GM23338 (cell line): ENCODE results near the gene LRRC3. TPM values are rescaled to one million over a fixed set of nuclear protein-coding genes. Genes with fewer than 3 reads are reported as not detected.

ENCODE experiments used
- ATAC-seq: fragments of 200-7000 bp; cut with Tn5 transposase; 3 replicates; pipeline ENCODE4 v1.9.1; 2020
- DNase-seq: peaks from one replicate; pipeline ENCODE4 v3.0.0-alpha.2; 2015; ENCODE audit warnings: low spot score
- H2AFZ ChIP-seq: fragments of 200-600 bp; sonication (generic); 2 replicates; pipeline ENCODE4 v1.8.0; 2016; ENCODE audit warnings: antibody characterized with exemption, mild to moderate bottlenecking, moderate library complexity
- H3F3A ChIP-seq: fragments of 200-600 bp; sonication (generic); replicated peaks from 2 replicates; pipeline ENCODE4 v1.8.0; 2017; ENCODE audit warnings: antibody characterized with exemption, mixed run types, low read depth
- H3K27ac ChIP-seq: fragments of 200-600 bp; sonication (generic); 2 replicates; pipeline ENCODE4 v1.6.1; 2016; ENCODE audit warnings: low read depth
- H3K27me3 ChIP-seq: fragments of 200-600 bp; sonication (generic); 2 replicates; pipeline ENCODE4 v1.8.0; 2016; ENCODE audit warnings: mild to moderate bottlenecking, mixed run types, moderate library complexity; ENCODE audit not compliant: insufficient read depth
- H3K36me3 ChIP-seq: fragments of 200-600 bp; sonication (generic); 2 replicates; pipeline ENCODE4 v1.8.0; 2016; ENCODE audit warnings: mild to moderate bottlenecking; ENCODE audit not compliant: insufficient read depth
- H3K4me1 ChIP-seq: fragments of 200-600 bp; sonication (generic); 2 replicates; pipeline ENCODE4 v1.8.0; 2016; ENCODE audit warnings: mild to moderate bottlenecking, moderate library complexity; ENCODE audit not compliant: insufficient read depth
- H3K4me2 ChIP-seq: fragments of 200-600 bp; sonication (generic); 2 replicates; pipeline ENCODE4 v1.7.1; 2017; ENCODE audit warnings: mixed run types
- H3K4me3 ChIP-seq: fragments of 200-600 bp; sonication (generic); 2 replicates; pipeline ENCODE4 v1.6.1; 2016; ENCODE audit warnings: mixed run types
- H3K79me2 ChIP-seq: fragments of 200-600 bp; sonication (generic); replicated peaks from 2 replicates; pipeline ENCODE4 v1.8.0; 2017; ENCODE audit warnings: mild to moderate bottlenecking; ENCODE audit not compliant: insufficient read depth
- H3K9me2 ChIP-seq: fragments of 200-600 bp; sonication (generic); 2 replicates; pipeline ENCODE4 v1.8.0; 2017; ENCODE audit not compliant: insufficient read depth
- H4K20me1 ChIP-seq: fragments of 200-600 bp; sonication (generic); replicated peaks from 2 replicates; pipeline ENCODE4 v1.8.0; 2017; ENCODE audit warnings: mild to moderate bottlenecking; ENCODE audit not compliant: insufficient read depth
- H3K27ac Mint-ChIP-seq: 2 replicates; pipeline ENCODE4 v1.8.0; 2020; ENCODE audit warnings: inconsistent platforms, mild to moderate bottlenecking, moderate library complexity, mixed read lengths
- H3K27me3 Mint-ChIP-seq: 3 replicates; pipeline ENCODE4 v1.8.0; 2022; ENCODE audit warnings: low read depth, mild to moderate bottlenecking, moderate library complexity, mixed read lengths, inconsistent platforms; ENCODE audit not compliant: insufficient read depth, poor library complexity
- H3K36me3 Mint-ChIP-seq: 3 replicates; pipeline ENCODE4 v1.8.0; 2021; ENCODE audit warnings: low read depth, mild to moderate bottlenecking, inconsistent platforms, moderate library complexity, mixed read lengths
- H3K4me1 Mint-ChIP-seq: 3 replicates; pipeline ENCODE4 v1.8.0; 2020; ENCODE audit warnings: mild to moderate bottlenecking, inconsistent platforms, mixed read lengths
- H3K4me3 Mint-ChIP-seq: 3 replicates; pipeline ENCODE4 v1.8.0; 2021; ENCODE audit warnings: moderate library complexity, mild to moderate bottlenecking, inconsistent platforms, mixed read lengths
- H3K9me3 Mint-ChIP-seq: 3 replicates; pipeline ENCODE4 v1.8.0; 2020; ENCODE audit warnings: moderate library complexity, mild to moderate bottlenecking, inconsistent platforms, mixed read lengths
- EZH2phosphoT487 ChIP-seq: fragments of 200-600 bp; sonication (generic); IDR thresholded peaks from one replicate; pipeline ENCODE4 v1.8.1; 2018; ENCODE audit warnings: antibody characterized with exemption; ENCODE audit not compliant: unreplicated experiment
- ZNF114 ChIP-seq: fragments of 250-450 bp; sonication (Bioruptor Pico); IDR thresholded peaks from 2 replicates; pipeline ENCODE4 v1.5.0; 2020; ENCODE audit warnings: mild to moderate bottlenecking, moderate library complexity
- polyA plus RNA-seq: library from polyadenylated mRNA; unstranded; fragments of >200 nt; fragmentation: Nextera tagmentation; extraction: Ambion mirVana; gene quantifications from 2 replicates; pipeline ENCODE4 v1.2.1, GENCODE V29; 2016
- total RNA-seq: library from RNA; depleted of rRNA; stranded (reverse); fragments of >200 nt; shearing (Covaris generic); gene quantifications from 2 replicates; pipeline ENCODE4 v1.2.3, GENCODE V29; 2014
- TF ChIP-seq, protein P1 (sequence below), 2 experiments: fragments of 200-600 bp in 1 of 2; sonication (generic) in 1 of 2; conservative IDR thresholded peaks; 2 replicates each; pipeline versions ENCODE4 v1.5.1 to v1.6.1; 2016 to 2017; ENCODE audit warnings: antibody characterized with exemption in 2 of 2, low read depth in 2 of 2, mild to moderate bottlenecking in 2 of 2, moderate library complexity in 1 of 2

LRRC3 gene
- total and polyA plus RNA-seq, 2 experiments from 2014 or later, result 0.95 to 6.8 TPM

DNA sequence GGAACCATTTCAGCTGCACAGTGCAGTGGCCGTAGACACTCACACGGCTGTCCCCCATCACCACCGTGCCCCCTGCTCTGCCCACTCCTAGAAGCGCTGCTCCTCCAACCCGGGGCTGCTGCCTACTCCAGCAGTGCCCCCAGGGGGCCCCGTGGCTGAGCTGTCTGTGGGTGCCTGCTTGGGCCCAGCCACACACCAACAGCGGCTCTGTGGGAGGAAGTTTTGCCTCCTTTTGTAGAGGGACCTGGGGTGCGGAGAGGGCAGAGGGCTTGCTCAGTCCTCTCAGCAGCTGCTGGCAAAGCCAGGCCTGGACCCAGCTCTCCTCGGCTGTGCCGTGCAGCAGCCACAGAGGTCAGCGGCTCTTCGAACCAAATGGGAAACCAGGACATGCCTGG lies 11.4 kb upstream of the LRRC3 start:
- no peaks in the 10 kb centered on the region for H3F3A ChIP-seq
- peak; percentile 8; the same call in 1 of the 3 replicates for ATAC-seq

DNA sequence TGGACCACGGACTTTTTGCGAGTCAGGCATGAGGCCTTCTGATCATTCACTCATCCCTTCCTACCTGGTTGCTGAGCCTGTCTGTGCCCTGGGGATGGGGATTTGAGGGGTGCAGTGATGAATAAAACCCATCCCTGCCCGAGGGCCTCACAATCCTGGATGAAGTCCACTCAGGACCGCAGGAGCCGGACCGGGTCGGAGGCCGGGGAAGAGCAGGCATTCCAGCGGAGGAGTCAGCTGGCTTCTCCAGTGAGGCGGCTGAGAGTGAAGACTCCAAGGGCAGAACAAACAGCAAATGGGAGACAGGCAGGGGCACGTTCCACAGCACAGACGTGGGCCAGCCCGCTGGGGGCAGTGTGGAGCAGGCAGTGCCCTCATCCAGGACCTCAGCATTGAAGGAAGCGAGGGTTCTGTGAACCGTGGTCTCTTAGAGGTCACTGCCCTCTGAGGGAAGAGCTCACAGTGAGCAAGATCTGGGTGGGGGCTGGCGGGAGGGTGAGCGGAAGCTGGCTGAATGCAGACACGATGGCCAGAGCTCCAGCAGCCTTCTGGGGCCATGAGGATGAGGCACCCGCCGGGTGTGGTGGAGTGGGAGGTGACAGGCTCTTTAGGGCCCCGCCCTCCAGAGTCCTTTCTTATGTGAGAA lies 10.9 kb upstream of the LRRC3 start:
- Mint-ChIP-seq H3K4me1 (no peaks in the 10 kb centered on the region; the same call in 2 of the 3 replicates), H3K27ac (no peak overlapping the region), H3K36me3 (no peaks in the 10 kb centered on the region), H3K27me3 (peaks cover 17% of the 10 kb centered on the region), H3K9me3 (no peaks in the 10 kb centered on the region), H3K4me3 (no peak overlapping the region; the same call in 2 of the 3 replicates)
- ATAC-seq (peak; percentile 96), DNase-seq (peak; percentile 82)
- no peak overlapping the region for H3K4me3 ChIP-seq
- H3K9me2 ChIP-seq, result no peaks in the 10 kb centered on the region
- H3K79me2 ChIP-seq, result no peaks in the 10 kb centered on the region
- no peaks in the 10 kb centered on the region for H4K20me1 ChIP-seq
- H3K4me2 ChIP-seq, result no peak overlapping the region
- TF ChIP-seq, protein P1, sequence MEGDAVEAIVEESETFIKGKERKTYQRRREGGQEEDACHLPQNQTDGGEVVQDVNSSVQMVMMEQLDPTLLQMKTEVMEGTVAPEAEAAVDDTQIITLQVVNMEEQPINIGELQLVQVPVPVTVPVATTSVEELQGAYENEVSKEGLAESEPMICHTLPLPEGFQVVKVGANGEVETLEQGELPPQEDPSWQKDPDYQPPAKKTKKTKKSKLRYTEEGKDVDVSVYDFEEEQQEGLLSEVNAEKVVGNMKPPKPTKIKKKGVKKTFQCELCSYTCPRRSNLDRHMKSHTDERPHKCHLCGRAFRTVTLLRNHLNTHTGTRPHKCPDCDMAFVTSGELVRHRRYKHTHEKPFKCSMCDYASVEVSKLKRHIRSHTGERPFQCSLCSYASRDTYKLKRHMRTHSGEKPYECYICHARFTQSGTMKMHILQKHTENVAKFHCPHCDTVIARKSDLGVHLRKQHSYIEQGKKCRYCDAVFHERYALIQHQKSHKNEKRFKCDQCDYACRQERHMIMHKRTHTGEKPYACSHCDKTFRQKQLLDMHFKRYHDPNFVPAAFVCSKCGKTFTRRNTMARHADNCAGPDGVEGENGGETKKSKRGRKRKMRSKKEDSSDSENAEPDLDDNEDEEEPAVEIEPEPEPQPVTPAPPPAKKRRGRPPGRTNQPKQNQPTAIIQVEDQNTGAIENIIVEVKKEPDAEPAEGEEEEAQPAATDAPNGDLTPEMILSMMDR (conservative IDR thresholded peaks at IDR 0.05; ENCODE audit: low read depth in 2 of 2), result peak; percentile 65 to 73
- TF ChIP-seq EZH2phosphoT487, result no peak
- no peak overlapping the region for H3K27ac ChIP-seq
- H2AFZ ChIP-seq, result peak overlapping the region; percentile 81; the same call in 1 of the 2 replicates
- no peaks in the 10 kb centered on the region for H3F3A ChIP-seq
- no peaks in the 10 kb centered on the region for H3K36me3 ChIP-seq
- H3K27me3 ChIP-seq, result no peaks in the 10 kb centered on the region
- no peaks in the 10 kb centered on the region for H3K4me1 ChIP-seq

More for the DNA sequence above, 11.4 kb upstream of the LRRC3 start:
- Histone ChIP-seq H4K20me1 (no peaks in the 10 kb centered on the region), H3K4me1 (no peaks in the 10 kb centered on the region), H2AFZ (peak overlapping the region; percentile 81; the same call in 1 of the 2 replicates), H3K36me3 (no peaks in the 10 kb centered on the region), H3K4me2 (no peak overlapping the region), H3K27me3 (no peaks in the 10 kb centered on the region), H3K79me2 (no peaks in the 10 kb centered on the region), H3K4me3 (no peak overlapping the region), H3K27ac (no peak overlapping the region), H3K9me2 (no peaks in the 10 kb centered on the region)
- no peak for DNase-seq
- Mint-ChIP-seq H3K27me3 (peaks cover 14% of the 10 kb centered on the region), H3K4me1 (no peaks in the 10 kb centered on the region), H3K36me3 (no peaks in the 10 kb centered on the region), H3K27ac (no peak overlapping the region), H3K9me3 (no peaks in the 10 kb centered on the region), H3K4me3 (no peak overlapping the region)
- TF ChIP-seq ZNF114 (CRISPR knock-in tag), result no peak
- TF ChIP-seq, protein P1 (conservative IDR thresholded peaks at IDR 0.05; ENCODE audit: low read depth in 2 of 2), result peak in 1 of 2 experiments; percentile 23; a peak in 1 of 4 replicates
